HG03575 (cell line): Measurements from ENCODE around the gene MAP2K5.
"Not testable (repeated sequence)": the region's sequence is repeated elsewhere in the genome, so short reads cannot be mapped to it uniquely, and the experiment has no call there.

ENCODE experiments used
- ATAC-seq: cut with Tn5 transposase; IDR thresholded peaks from one replicate; pipeline ENCODE4 v1.9.1; 2021; ENCODE audit not compliant: unreplicated experiment, insufficient number of reproducible peaks, low FRiP score; ENCODE audit errors: extremely low read depth

The MAP2K5 gene

DNA sequence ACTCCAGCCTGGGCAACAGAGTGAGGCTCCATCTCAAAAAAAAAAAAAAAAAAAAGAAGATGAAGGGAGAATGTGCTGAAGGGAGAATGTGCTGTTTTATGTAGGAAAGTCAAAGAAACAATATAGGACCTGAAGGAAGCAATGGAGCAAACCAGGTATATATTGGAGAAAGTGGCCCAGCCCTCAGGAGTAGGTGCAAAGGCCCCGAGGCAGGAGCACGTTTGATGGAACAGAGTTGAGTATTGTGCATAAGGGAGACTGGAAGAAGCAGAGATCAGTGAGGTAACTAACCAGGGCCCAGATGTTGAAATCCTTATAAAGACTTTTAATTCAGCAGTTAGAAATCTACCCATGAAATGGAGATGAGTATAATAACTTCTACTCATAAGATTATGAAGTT lies 79.6 kb downstream of the MAP2K5 start:
- no peak for ATAC-seq

DNA sequence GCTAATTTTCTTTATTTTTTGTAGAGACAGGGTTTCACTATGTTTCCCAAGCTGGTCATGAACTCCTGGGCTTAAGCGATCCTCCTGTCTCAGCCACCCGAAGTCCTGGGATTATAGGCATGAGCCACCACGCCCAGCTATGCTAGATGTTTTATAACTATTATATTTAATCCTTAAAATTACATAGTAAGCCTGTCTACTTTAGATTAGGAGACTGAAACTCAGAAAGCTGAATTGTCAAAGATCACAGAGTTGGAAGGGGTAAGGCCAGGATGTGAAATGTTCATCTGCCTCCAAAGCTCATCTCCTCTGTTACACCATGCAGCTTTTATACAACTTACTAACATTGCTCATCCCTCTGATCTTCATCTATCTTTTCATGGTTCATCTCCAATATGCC lies 89.8 kb downstream of the MAP2K5 start:
- no peak for ATAC-seq

DNA sequence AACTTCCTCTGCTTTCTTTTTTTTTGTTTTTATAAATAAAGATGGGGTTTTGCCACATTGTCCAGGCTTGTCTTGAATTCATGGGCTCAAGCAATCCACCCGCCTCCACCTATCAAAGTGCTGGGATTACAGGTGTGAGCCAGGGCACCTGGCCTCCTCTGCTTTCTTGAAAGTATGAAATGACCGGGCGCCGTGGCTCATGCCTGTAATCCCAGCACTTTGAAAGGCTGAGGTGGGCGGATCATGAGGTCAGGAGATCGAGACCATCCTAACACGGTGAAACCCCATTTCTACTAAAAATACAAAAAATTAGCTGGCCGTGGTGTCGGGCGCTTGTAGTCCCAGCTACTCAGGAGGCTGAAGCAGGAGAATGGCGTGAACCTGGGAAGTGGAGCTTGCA lies 93.4 kb downstream of the MAP2K5 start:
- not testable (repeated sequence) for ATAC-seq

GRCh38 chr15:67639591-67639990 lies 97.1 kb downstream of the MAP2K5 start:
- ATAC-seq, result no peak

GRCh38 chr15:67641453-67641852 lies 99.0 kb downstream of the MAP2K5 start:
- ATAC-seq, result no peak

DNA sequence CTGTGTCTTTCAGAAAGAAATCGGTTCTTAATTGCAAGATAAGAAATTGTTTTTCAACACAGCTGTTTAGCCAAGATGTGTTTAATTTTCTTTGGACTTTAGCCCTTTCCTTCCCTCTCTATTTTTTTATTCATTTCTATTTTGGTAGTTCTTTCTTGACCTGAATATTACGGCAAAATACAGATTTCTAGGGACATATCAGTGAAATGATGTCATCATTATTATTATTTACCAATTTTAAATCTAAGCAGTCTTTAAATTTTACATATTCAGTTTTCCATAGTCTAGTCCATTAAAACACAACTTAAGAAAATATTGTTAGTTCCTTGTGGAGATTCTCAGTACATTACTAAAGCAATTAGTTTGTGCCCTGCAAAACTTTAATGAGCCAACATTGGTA lies 104.3 kb downstream of the MAP2K5 start:
- no peak for ATAC-seq

DNA sequence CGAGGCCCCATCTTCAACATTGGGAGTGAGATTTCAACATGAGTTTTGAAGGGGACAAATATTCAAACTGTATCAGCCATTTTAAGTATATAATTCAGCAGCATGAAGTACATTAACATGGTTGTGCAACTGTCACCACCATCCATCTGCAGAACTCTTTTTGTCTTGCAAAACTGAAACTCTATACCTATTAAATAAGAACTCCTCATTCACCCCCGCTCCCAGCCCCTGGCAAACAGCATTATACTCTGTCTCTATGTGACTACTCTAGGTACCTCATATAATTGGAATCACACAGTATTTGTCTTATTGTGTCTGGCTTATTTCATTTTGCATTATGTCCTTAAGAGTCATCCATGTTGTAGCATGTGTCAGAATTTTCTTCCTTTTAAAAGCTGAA lies 110.1 kb downstream of the MAP2K5 start:
- ATAC-seq, result no peak

DNA sequence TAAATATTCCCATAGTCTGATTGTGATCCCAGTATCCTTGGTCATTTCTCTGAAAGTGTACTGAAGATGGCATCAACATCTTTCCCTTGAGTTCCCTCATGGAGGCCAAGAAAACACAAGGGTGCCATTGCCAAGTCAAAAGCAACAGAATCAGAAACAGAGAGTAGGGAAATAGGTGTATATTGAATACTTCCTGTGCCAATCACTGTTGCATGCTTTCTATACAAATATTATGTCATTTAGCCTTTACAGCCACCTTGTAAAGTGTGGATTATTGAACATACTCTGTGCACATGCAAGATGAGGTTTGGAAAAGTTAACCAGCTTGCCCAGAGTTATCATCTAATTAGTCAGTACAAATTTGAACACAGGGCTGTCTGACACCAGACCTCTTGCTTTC lies 117.9 kb downstream of the MAP2K5 start:
- ATAC-seq, result no peak

DNA sequence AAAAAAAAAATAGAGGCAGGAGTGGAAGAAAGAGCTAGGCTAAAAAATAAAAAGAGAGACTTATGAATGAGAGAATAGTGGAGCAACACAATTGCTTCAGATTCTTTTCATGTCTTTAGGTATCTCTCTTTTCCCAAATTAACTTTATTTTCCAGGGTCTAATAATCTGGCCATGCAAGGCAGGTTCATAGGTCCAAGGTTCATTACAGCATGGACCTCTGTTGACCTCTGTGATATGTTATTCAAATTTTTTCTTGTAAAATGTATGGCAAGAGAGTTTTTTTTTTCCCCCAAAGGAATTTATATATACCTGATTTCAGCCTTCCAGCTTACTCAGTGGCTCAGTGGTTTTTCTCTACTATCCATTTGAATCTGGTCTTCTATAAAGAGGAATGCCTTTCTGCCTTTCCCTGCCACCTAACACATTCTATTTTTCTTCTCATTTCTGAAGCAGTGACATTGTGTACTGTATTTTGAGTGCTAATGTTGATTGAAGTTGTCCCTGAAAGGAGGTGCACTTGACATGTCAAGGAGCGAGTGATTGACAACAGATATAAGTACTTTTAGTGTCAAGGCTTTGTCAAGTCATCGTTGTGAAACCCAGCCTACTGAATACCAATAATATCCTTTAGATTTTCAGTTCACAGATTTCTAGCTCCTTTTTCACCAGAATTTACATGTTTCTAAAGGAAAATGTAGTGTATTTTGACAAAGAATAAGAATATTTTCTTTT lies 118.5 kb downstream of the MAP2K5 start:
- ATAC-seq, result no peak

DNA sequence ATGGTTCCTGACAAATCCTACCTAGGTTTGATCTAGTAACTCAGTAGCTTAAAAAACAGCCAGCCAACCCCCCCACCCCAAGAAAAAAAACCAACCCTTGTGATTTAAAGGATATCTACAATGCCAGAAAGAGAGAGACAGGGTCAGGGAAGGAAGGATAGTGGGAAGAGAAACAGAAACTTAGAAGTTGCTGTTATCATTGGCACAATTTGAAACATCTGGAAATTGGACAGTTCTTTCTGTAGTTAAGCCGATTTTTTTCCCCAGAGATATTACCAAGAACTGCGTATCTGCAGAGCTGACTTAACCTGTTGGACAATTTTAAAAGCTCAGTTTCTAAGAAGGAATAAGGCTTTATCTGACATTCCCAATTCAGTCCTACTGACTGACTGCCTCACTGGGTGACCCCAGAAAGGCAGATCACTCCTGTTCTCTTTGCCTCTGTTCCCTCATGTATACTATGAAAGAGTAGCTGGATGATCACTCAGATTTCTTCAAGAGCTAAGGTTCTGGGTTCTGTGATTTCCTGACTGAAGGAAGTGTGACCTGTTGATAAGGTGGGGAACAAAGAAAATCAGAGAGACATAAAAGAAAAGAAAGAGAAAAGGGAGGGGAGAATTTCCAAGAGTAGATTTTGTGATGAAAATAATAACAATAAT lies 128.3 kb downstream of the MAP2K5 start:
- ATAC-seq, result no peak

- ATAC-seq, result not testable (repeated sequence)
Measured at GRCh38 chr15:67672834-67673233, 130.3 kb downstream of the MAP2K5 start.

- no peak for ATAC-seq
Measured at GRCh38 chr15:67674983-67675382, 132.5 kb downstream of the MAP2K5 start.

DNA sequence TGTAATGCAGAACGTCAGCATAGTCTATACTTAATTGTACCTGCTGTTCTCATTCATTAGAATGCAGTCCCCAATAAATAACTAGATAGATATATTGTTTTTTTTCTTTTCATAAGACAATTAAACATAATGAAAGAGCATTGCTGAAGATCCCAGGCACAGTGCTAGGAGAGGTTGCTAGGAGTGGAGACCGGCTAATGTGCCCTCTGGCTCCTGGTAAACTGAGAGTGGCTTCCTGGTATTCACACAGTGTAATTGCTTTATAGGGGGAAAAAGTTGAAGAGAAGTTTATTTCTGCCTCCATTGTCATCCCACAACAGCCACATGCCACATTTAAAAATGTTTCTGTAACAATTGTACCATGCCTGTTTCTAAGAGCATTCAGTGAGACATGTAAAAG lies 135.6 kb downstream of the MAP2K5 start:
- no peak for ATAC-seq

GRCh38 chr15:67678993-67679392 lies 136.5 kb downstream of the MAP2K5 start:
- no peak for ATAC-seq

GRCh38 chr15:67680641-67681040 lies 138.1 kb downstream of the MAP2K5 start:
- no peak for ATAC-seq

DNA sequence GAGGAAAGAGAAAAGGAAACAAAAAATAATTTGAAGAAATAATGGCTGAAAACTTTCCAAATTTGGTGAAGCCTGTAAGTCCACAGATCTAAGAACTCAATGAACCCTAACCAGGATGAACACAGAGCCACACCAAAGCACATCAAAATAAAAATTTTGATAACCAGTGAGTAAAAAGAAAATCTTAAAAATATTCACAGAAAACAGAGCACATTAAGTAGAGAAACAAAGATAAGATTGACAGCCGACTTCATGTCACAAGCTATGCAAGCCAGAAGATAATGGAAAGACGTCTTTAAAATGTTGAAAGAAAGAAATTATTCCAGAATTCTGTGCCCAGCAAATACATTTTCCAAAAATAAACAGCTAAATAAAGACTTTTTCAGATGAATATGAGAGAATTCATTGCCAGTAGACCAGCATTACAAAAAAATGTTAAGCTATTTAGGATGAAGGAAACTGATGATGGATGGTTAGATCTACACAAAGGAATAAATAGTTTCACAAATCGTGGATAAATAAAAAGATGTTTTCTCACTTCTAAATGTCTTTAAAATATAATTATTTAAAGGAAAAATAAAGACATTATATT lies 142.6 kb downstream of the MAP2K5 start:
- ATAC-seq, result no peak

DNA sequence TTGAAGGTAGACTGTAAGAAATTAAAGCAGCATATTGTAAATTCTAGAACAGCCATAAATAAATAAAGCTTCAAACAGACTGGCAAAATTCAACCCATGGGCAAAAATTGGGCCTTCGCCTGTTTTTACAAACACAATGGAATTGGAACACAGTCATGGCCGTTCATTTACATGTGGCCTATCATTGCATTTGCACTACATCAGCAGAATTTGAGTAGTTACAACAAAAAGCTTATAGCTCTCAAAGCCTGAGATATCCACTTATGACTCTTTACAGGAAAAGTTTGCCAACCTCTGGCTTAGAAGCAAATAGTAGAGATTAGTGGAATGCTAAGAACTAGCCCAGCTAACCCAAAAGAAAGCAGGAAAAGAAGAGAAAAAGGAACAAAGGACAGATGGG lies 143.2 kb downstream of the MAP2K5 start:
- no peak for ATAC-seq

DNA sequence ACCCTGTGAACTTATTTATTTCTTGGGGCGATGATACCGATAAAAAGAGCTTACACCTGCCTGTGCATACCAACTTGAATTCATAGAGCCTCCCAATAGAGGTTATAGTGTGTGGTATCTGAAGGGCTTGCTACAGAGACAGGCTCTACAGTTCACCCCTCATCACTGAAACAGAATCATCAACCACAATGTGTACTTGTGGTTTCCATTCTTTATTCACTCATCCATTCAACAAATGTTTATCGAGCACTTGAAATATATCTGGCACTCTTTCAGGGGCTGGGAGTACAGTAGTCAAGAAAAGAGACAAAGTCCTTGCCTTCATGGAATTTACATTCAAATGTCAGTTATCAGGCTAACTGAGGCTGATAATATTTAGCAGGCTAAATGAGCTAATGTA lies 148.4 kb downstream of the MAP2K5 start:
- no peak for ATAC-seq

- no peak for ATAC-seq
Measured at GRCh38 chr15:67691450-67691849, 148.9 kb downstream of the MAP2K5 start.

DNA sequence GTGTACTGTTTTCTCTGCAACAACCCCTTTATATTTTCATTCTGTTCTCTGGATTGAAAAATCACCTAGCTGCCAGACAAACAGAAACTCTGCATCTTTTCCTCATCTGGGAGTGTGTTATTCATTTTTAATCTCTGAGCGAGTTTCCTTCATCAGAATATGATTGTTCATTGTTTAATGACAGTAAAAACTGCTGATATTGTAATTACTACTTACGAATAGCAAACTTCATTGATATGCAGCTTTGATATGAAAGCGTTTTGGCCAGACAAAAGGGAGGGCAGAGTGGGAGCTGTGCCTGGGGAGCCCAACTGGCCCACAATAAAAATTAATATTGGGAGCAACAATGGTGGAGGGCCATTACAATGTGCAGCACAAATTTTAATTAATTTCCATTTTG lies 150.1 kb downstream of the MAP2K5 start:
- ATAC-seq, result no peak
